GM23338 (cell line): ENCODE results near the gene TSC2. TPM values are rescaled to one million over a fixed set of nuclear protein-coding genes. Genes with fewer than 3 reads are reported as not detected.

Source experiments
- ATAC-seq: fragments of 200-7000 bp; cut with Tn5 transposase; 3 replicates; pipeline ENCODE4 v1.9.1; 2020
- DNase-seq: peaks from one replicate; pipeline ENCODE4 v3.0.0-alpha.2; 2015; ENCODE audit warnings: low spot score
- H2AFZ ChIP-seq: fragments of 200-600 bp; sonication (generic); 2 replicates; pipeline ENCODE4 v1.8.0; 2016; ENCODE audit warnings: antibody characterized with exemption, mild to moderate bottlenecking, moderate library complexity
- H3F3A ChIP-seq: fragments of 200-600 bp; sonication (generic); replicated peaks from 2 replicates; pipeline ENCODE4 v1.8.0; 2017; ENCODE audit warnings: antibody characterized with exemption, mixed run types, low read depth
- H3K27ac ChIP-seq: fragments of 200-600 bp; sonication (generic); 2 replicates; pipeline ENCODE4 v1.6.1; 2016; ENCODE audit warnings: low read depth
- H3K27me3 ChIP-seq: fragments of 200-600 bp; sonication (generic); 2 replicates; pipeline ENCODE4 v1.8.0; 2016; ENCODE audit warnings: mild to moderate bottlenecking, mixed run types, moderate library complexity; ENCODE audit not compliant: insufficient read depth
- H3K36me3 ChIP-seq: fragments of 200-600 bp; sonication (generic); 2 replicates; pipeline ENCODE4 v1.8.0; 2016; ENCODE audit warnings: mild to moderate bottlenecking; ENCODE audit not compliant: insufficient read depth
- H3K4me1 ChIP-seq: fragments of 200-600 bp; sonication (generic); 2 replicates; pipeline ENCODE4 v1.8.0; 2016; ENCODE audit warnings: mild to moderate bottlenecking, moderate library complexity; ENCODE audit not compliant: insufficient read depth
- H3K4me2 ChIP-seq: fragments of 200-600 bp; sonication (generic); 2 replicates; pipeline ENCODE4 v1.7.1; 2017; ENCODE audit warnings: mixed run types
- H3K4me3 ChIP-seq: fragments of 200-600 bp; sonication (generic); 2 replicates; pipeline ENCODE4 v1.6.1; 2016; ENCODE audit warnings: mixed run types
- H3K79me2 ChIP-seq: fragments of 200-600 bp; sonication (generic); replicated peaks from 2 replicates; pipeline ENCODE4 v1.8.0; 2017; ENCODE audit warnings: mild to moderate bottlenecking; ENCODE audit not compliant: insufficient read depth
- H3K9me2 ChIP-seq: fragments of 200-600 bp; sonication (generic); 2 replicates; pipeline ENCODE4 v1.8.0; 2017; ENCODE audit not compliant: insufficient read depth
- H4K20me1 ChIP-seq: fragments of 200-600 bp; sonication (generic); replicated peaks from 2 replicates; pipeline ENCODE4 v1.8.0; 2017; ENCODE audit warnings: mild to moderate bottlenecking; ENCODE audit not compliant: insufficient read depth
- H3K27ac Mint-ChIP-seq: 2 replicates; pipeline ENCODE4 v1.8.0; 2020; ENCODE audit warnings: inconsistent platforms, mild to moderate bottlenecking, moderate library complexity, mixed read lengths
- H3K27me3 Mint-ChIP-seq: 3 replicates; pipeline ENCODE4 v1.8.0; 2022; ENCODE audit warnings: low read depth, mild to moderate bottlenecking, moderate library complexity, mixed read lengths, inconsistent platforms; ENCODE audit not compliant: insufficient read depth, poor library complexity
- H3K36me3 Mint-ChIP-seq: 3 replicates; pipeline ENCODE4 v1.8.0; 2021; ENCODE audit warnings: low read depth, mild to moderate bottlenecking, inconsistent platforms, moderate library complexity, mixed read lengths
- H3K4me1 Mint-ChIP-seq: 3 replicates; pipeline ENCODE4 v1.8.0; 2020; ENCODE audit warnings: mild to moderate bottlenecking, inconsistent platforms, mixed read lengths
- H3K4me3 Mint-ChIP-seq: 3 replicates; pipeline ENCODE4 v1.8.0; 2021; ENCODE audit warnings: moderate library complexity, mild to moderate bottlenecking, inconsistent platforms, mixed read lengths
- H3K9me3 Mint-ChIP-seq: 3 replicates; pipeline ENCODE4 v1.8.0; 2020; ENCODE audit warnings: moderate library complexity, mild to moderate bottlenecking, inconsistent platforms, mixed read lengths
- CREB1 ChIP-seq: fragments of 250-450 bp; sonication (Bioruptor Pico); IDR thresholded peaks from 2 replicates; pipeline ENCODE4 v1.5.0; 2020; ENCODE audit warnings: low read depth, mild to moderate bottlenecking, moderate library complexity
- CTCF ChIP-seq, 2 experiments: fragments of 200-600 bp in 1 of 2; sonication (generic) in 1 of 2; conservative IDR thresholded peaks; 2 replicates each; pipeline versions ENCODE4 v1.5.1 to v1.6.1; 2016 to 2017; ENCODE audit warnings: antibody characterized with exemption in 2 of 2, low read depth in 2 of 2, mild to moderate bottlenecking in 2 of 2, moderate library complexity in 1 of 2
- ETS1 ChIP-seq: IDR thresholded peaks from 2 replicates; pipeline ENCODE4 v1.6.1; 2016; ENCODE audit warnings: antibody characterized with exemption
- EZH2 ChIP-seq: fragments of 200-600 bp; sonication (generic); IDR thresholded peaks from one replicate; pipeline ENCODE4 v1.8.0; 2017; ENCODE audit warnings: antibody characterized with exemption, mild to moderate bottlenecking, low read depth; ENCODE audit not compliant: unreplicated experiment
- EZH2phosphoT487 ChIP-seq: fragments of 200-600 bp; sonication (generic); IDR thresholded peaks from one replicate; pipeline ENCODE4 v1.8.1; 2018; ENCODE audit warnings: antibody characterized with exemption; ENCODE audit not compliant: unreplicated experiment
- NANOG ChIP-seq: IDR thresholded peaks from 2 replicates; pipeline ENCODE4 v1.6.1; 2016; ENCODE audit warnings: antibody characterized with exemption, borderline replicate concordance
- POLR2AphosphoS5 ChIP-seq: IDR thresholded peaks from 2 replicates; pipeline ENCODE4 v1.6.1; 2016; ENCODE audit warnings: antibody characterized with exemption, low read depth
- STAT1 ChIP-seq: IDR thresholded peaks from one replicate; pipeline ENCODE4 v1.6.1; 2016; ENCODE audit warnings: antibody characterized with exemption; ENCODE audit not compliant: unreplicated experiment
- ZNF114 ChIP-seq: fragments of 250-450 bp; sonication (Bioruptor Pico); IDR thresholded peaks from 2 replicates; pipeline ENCODE4 v1.5.0; 2020; ENCODE audit warnings: mild to moderate bottlenecking, moderate library complexity
- polyA plus RNA-seq: library from polyadenylated mRNA; unstranded; fragments of >200 nt; fragmentation: Nextera tagmentation; extraction: Ambion mirVana; gene quantifications from 2 replicates; pipeline ENCODE4 v1.2.1, GENCODE V29; 2016
- total RNA-seq: library from RNA; depleted of rRNA; stranded (reverse); fragments of >200 nt; shearing (Covaris generic); gene quantifications from 2 replicates; pipeline ENCODE4 v1.2.3, GENCODE V29; 2014
- TF ChIP-seq, protein P1 (sequence below): fragments of 250-450 bp; sonication (Bioruptor Pico); IDR thresholded peaks from 2 replicates; pipeline ENCODE4 v1.5.0; 2020; ENCODE audit warnings: mild to moderate bottlenecking, moderate library complexity

The TSC2 gene
- total and polyA plus RNA-seq, 2 experiments from 2014 or later, result 40.5 to 93.0 TPM

DNA sequence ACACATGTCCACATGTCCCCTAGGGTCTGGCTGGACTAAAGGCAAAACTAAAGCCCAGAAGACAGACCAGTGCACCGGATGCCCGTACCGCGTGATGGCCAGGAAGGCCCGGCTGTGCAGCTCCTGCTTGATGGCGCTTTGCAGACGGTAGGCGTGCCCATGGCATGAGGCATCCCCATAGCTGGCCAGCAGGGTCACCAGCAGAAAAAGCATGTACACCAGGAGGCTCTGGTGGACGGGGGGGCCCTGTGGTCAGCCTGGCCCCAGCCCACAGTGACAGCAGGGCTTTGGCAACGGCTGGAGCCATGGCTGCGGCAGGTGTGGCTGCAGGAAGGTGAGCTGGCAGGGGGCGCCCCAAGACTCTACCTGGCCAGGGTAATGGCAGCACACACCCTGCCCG, 45.1 kb downstream of the TSC2 start:
- Histone ChIP-seq H4K20me1 (no peaks in the 10 kb centered on the region; the same call in 1 of the 2 replicates), H3K4me3 (no peak overlapping the region), H3F3A (peaks cover 12% of the 10 kb centered on the region; the same call in 1 of the 2 replicates), H3K4me1 (peaks cover 4% of the 10 kb centered on the region; the same call in 1 of the 2 replicates), H3K27me3 (no peaks in the 10 kb centered on the region), H3K79me2 (no peaks in the 10 kb centered on the region), H3K4me2 (no peak overlapping the region), H2AFZ (no peak overlapping the region), H3K9me2 (no peaks in the 10 kb centered on the region), H3K36me3 (no peaks in the 10 kb centered on the region), H3K27ac (no peak overlapping the region)
- DNase-seq (no peak), ATAC-seq (no peak)
- Mint-ChIP-seq H3K27me3 (peaks cover 20% of the 10 kb centered on the region), H3K27ac (no peak overlapping the region), H3K9me3 (no peaks in the 10 kb centered on the region), H3K4me1 (no peaks in the 10 kb centered on the region), H3K4me3 (no peak overlapping the region), H3K36me3 (peaks cover 3% of the 10 kb centered on the region; the same call in 1 of the 3 replicates)
- TF ChIP-seq CTCF (conservative IDR thresholded peaks at IDR 0.05; ENCODE audit: low read depth in 2 of 2) (peak in 1 of 2 experiments; percentile 40; a peak in 2 of 4 replicates), EZH2phosphoT487 (no peak)

DNA sequence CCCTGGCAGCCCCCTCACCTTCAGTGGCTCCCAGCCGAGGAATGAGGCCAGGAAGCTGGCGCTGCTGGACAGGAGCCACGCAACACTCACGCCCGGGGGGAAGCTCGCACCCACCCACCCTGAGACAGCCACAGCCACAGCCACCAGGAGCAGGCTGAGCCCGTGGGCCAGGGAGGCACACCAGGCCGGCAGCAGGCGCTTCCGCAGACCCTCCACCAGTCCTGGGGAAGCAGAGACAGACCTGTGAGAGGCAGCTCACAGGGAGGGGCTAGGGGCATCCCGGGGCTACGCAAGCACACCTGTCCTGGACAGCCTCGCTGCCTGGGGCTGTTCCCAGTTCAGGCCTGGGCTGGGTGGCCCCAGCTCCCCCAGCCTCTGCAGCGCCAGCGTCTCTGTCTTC, 46.0 kb downstream of the TSC2 start:
- no peaks in the 10 kb centered on the region for H3K9me3 Mint-ChIP-seq
- H3K4me1 Mint-ChIP-seq, result no peaks in the 10 kb centered on the region
- DNase-seq, result no peak
- Histone ChIP-seq H3K79me2 (no peaks in the 10 kb centered on the region), H3K4me3 (no peak overlapping the region), H3K27ac (no peak overlapping the region), H3K4me2 (no peak overlapping the region), H2AFZ (no peak overlapping the region), H3K9me2 (no peaks in the 10 kb centered on the region), H3K4me1 (peaks cover 4% of the 10 kb centered on the region; the same call in 1 of the 2 replicates), H3K36me3 (no peaks in the 10 kb centered on the region), H3K27me3 (no peaks in the 10 kb centered on the region), H3F3A (peaks cover 12% of the 10 kb centered on the region; the same call in 1 of the 2 replicates), H4K20me1 (no peaks in the 10 kb centered on the region; the same call in 1 of the 2 replicates)
- H3K4me3 Mint-ChIP-seq, result no peak overlapping the region
- no peak overlapping the region for H3K27ac Mint-ChIP-seq
- H3K27me3 Mint-ChIP-seq, result peaks cover 18% of the 10 kb centered on the region
- H3K36me3 Mint-ChIP-seq, result peaks cover 3% of the 10 kb centered on the region; the same call in 2 of the 3 replicates
- no peak for ATAC-seq
- TF ChIP-seq STAT1 (no peak), POLR2AphosphoS5 (no peak), NANOG (no peak), EZH2 (no peak), CREB1 (CRISPR knock-in tag) (no peak), ETS1 (no peak), ZNF114 (CRISPR knock-in tag) (no peak), EZH2phosphoT487 (no peak)
- TF ChIP-seq, protein P1, sequence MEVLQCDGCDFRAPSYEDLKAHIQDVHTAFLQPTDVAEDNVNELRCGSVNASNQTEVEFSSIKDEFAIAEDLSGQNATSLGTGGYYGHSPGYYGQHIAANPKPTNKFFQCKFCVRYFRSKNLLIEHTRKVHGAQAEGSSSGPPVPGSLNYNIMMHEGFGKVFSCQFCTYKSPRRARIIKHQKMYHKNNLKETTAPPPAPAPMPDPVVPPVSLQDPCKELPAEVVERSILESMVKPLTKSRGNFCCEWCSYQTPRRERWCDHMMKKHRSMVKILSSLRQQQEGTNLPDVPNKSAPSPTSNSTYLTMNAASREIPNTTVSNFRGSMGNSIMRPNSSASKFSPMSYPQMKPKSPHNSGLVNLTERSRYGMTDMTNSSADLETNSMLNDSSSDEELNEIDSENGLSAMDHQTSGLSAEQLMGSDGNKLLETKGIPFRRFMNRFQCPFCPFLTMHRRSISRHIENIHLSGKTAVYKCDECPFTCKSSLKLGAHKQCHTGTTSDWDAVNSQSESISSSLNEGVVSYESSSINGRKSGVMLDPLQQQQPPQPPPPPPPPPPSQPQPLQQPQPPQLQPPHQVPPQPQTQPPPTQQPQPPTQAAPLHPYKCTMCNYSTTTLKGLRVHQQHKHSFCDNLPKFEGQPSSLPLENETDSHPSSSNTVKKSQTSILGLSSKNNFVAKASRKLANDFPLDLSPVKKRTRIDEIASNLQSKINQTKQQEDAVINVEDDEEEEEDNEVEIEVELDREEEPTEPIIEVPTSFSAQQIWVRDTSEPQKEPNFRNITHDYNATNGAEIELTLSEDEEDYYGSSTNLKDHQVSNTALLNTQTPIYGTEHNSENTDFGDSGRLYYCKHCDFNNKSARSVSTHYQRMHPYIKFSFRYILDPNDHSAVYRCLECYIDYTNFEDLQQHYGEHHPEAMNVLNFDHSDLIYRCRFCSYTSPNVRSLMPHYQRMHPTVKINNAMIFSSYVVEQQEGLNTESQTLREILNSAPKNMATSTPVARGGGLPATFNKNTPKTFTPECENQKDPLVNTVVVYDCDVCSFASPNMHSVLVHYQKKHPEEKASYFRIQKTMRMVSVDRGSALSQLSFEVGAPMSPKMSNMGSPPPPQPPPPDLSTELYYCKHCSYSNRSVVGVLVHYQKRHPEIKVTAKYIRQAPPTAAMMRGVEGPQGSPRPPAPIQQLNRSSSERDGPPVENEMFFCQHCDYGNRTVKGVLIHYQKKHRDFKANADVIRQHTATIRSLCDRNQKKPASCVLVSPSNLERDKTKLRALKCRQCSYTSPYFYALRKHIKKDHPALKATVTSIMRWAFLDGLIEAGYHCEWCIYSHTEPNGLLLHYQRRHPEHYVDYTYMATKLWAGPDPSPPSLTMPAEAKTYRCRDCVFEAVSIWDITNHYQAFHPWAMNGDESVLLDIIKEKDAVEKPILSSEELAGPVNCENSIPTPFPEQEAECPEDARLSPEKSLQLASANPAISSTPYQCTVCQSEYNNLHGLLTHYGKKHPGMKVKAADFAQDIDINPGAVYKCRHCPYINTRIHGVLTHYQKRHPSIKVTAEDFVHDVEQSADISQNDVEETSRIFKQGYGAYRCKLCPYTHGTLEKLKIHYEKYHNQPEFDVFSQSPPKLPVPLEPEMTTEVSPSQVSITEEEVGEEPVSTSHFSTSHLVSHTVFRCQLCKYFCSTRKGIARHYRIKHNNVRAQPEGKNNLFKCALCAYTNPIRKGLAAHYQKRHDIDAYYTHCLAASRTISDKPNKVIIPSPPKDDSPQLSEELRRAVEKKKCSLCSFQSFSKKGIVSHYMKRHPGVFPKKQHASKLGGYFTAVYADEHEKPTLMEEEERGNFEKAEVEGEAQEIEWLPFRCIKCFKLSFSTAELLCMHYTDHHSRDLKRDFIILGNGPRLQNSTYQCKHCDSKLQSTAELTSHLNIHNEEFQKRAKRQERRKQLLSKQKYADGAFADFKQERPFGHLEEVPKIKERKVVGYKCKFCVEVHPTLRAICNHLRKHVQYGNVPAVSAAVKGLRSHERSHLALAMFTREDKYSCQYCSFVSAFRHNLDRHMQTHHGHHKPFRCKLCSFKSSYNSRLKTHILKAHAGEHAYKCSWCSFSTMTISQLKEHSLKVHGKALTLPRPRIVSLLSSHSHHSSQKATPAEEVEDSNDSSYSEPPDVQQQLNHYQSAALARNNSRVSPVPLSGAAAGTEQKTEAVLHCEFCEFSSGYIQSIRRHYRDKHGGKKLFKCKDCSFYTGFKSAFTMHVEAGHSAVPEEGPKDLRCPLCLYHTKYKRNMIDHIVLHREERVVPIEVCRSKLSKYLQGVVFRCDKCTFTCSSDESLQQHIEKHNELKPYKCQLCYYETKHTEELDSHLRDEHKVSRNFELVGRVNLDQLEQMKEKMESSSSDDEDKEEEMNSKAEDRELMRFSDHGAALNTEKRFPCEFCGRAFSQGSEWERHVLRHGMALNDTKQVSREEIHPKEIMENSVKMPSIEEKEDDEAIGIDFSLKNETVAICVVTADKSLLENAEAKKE (CRISPR knock-in tag), result no peak
